Type B pancreatic cell (in vitro differentiated cells): ENCODE results near the gene CRAMP1. TPM values are rescaled to one million over a fixed set of nuclear protein-coding genes. Genes with fewer than 3 reads are reported as not detected.

Source experiments
- DNase-seq: peaks from one replicate; pipeline ENCODE4 v3.0.0; 2021; ENCODE audit warnings: mixed read lengths; ENCODE audit not compliant: unreplicated experiment; ENCODE audit errors: extremely low spot score
- H3K27ac Mint-ChIP-seq: 2 replicates; pipeline ENCODE4 v1.8.0; 2021; ENCODE audit warnings: mild to moderate bottlenecking, mixed read lengths
- H3K27me3 Mint-ChIP-seq: 2 replicates; pipeline ENCODE4 v1.8.0; 2021; ENCODE audit warnings: mixed read lengths
- H3K36me3 Mint-ChIP-seq: 2 replicates; pipeline ENCODE4 v1.8.0; 2021; ENCODE audit warnings: mixed read lengths
- H3K4me1 Mint-ChIP-seq: one replicate; pipeline ENCODE4 v1.8.0; 2021; ENCODE audit warnings: mixed read lengths; ENCODE audit not compliant: unreplicated experiment
- H3K4me3 Mint-ChIP-seq: 2 replicates; pipeline ENCODE4 v1.8.0; 2021; ENCODE audit warnings: mild to moderate bottlenecking, mixed read lengths
- H3K9me3 Mint-ChIP-seq: 2 replicates; pipeline ENCODE4 v1.8.0; 2021; ENCODE audit warnings: mixed read lengths
- total RNA-seq: library from RNA; stranded (reverse); gene quantifications from 2 replicates; pipeline ENCODE4 v1.2.1, GENCODE V29; 2021; ENCODE audit warnings: low replicate concordance
- TF ChIP-seq, protein P1 (sequence below): fragments of 200-600 bp; sonication (generic); conservative IDR thresholded peaks from 2 replicates; pipeline ENCODE4 v1.5.0; 2021; ENCODE audit warnings: antibody characterized with exemption, mild to moderate bottlenecking

Gene CRAMP1
- total RNA-seq, 1 donor from 2014 or later = 31.4 TPM

GRCh38 chr16:1705688-1706385, 93.7 kb downstream of the CRAMP1 start, which contains the start of gene MAPK8IP3:
Gene MAPK8IP3, plus strand, starts transcription at chr16:1706195. Its CDS starts 145 bp downstream, at chr16:1706340.
- peaks cover 3% of the 10 kb centered on the region for H3K36me3 Mint-ChIP-seq
- peaks cover 16% of the 10 kb centered on the region for H3K4me1 Mint-ChIP-seq
- H3K4me3 Mint-ChIP-seq = peak within 1 kb of the TSS; percentile 99
- DNase-seq = peak; percentile 99
- no peaks in the 10 kb centered on the region for H3K27me3 Mint-ChIP-seq
- H3K27ac Mint-ChIP-seq = peak within 1 kb of the TSS; percentile 99
- H3K9me3 Mint-ChIP-seq = no peaks in the 10 kb centered on the region
- TF ChIP-seq, protein P1, sequence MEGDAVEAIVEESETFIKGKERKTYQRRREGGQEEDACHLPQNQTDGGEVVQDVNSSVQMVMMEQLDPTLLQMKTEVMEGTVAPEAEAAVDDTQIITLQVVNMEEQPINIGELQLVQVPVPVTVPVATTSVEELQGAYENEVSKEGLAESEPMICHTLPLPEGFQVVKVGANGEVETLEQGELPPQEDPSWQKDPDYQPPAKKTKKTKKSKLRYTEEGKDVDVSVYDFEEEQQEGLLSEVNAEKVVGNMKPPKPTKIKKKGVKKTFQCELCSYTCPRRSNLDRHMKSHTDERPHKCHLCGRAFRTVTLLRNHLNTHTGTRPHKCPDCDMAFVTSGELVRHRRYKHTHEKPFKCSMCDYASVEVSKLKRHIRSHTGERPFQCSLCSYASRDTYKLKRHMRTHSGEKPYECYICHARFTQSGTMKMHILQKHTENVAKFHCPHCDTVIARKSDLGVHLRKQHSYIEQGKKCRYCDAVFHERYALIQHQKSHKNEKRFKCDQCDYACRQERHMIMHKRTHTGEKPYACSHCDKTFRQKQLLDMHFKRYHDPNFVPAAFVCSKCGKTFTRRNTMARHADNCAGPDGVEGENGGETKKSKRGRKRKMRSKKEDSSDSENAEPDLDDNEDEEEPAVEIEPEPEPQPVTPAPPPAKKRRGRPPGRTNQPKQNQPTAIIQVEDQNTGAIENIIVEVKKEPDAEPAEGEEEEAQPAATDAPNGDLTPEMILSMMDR = peak; percentile 99

- Mint-ChIP-seq H3K36me3 (peaks cover 3% of the 10 kb centered on the region), H3K27me3 (no peaks in the 10 kb centered on the region), H3K9me3 (no peaks in the 10 kb centered on the region), H3K27ac (peak overlapping the region; percentile 84), H3K4me1 (peaks cover 16% of the 10 kb centered on the region), H3K4me3 (peak overlapping the region; percentile 90)
- TF ChIP-seq, protein P1 = no peak
- no peak for DNase-seq
Measured at GRCh38 chr16:1706386-1707192, 94.4 kb downstream of the CRAMP1 start.

GRCh38 chr16:1707193-1707790, 95.1 kb downstream of the CRAMP1 start:
- peak overlapping the region; percentile 90 for H3K4me3 Mint-ChIP-seq
- TF ChIP-seq, protein P1 = no peak
- H3K4me1 Mint-ChIP-seq = peaks cover 16% of the 10 kb centered on the region
- no peaks in the 10 kb centered on the region for H3K36me3 Mint-ChIP-seq
- H3K27ac Mint-ChIP-seq = peak overlapping the region; percentile 84
- DNase-seq = no peak
- no peaks in the 10 kb centered on the region for H3K27me3 Mint-ChIP-seq
- H3K9me3 Mint-ChIP-seq = no peaks in the 10 kb centered on the region

GRCh38 chr16:1708083-1708767, 96.1 kb downstream of the CRAMP1 start:
- H3K36me3 Mint-ChIP-seq = no peaks in the 10 kb centered on the region
- TF ChIP-seq, protein P1 = no peak
- H3K27ac Mint-ChIP-seq = no peak overlapping the region
- peak overlapping the region; percentile 90 for H3K4me3 Mint-ChIP-seq
- H3K9me3 Mint-ChIP-seq = no peaks in the 10 kb centered on the region
- H3K4me1 Mint-ChIP-seq = peaks cover 21% of the 10 kb centered on the region
- DNase-seq = no peak
- H3K27me3 Mint-ChIP-seq = no peaks in the 10 kb centered on the region

DNA sequence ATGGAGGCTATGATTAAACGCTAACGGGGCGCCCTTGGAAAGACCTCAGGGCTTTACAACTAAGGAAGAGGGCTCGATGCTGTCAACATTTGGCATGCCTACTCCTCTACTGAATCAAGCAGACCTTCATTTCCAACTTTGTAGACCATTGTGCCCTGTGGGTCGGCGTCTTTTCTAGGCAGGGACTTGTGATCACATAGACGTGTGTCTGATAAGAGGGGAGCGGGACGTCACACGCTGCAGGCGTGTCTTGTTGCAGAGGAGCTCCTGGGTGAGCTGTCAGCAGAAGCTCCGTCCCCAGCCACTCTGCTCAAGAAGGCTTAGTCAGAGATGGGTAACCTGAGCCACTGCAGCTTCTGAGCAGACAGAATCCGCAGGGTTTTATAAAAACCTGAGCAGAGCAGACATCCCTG, 96.6 kb downstream of the CRAMP1 start:
- Mint-ChIP-seq H3K27ac (no peak overlapping the region), H3K4me3 (peak overlapping the region; percentile 52), H3K4me1 (peaks cover 24% of the 10 kb centered on the region), H3K27me3 (no peaks in the 10 kb centered on the region), H3K36me3 (no peaks in the 10 kb centered on the region), H3K9me3 (no peaks in the 10 kb centered on the region)
- DNase-seq = no peak
- TF ChIP-seq, protein P1 = no peak
